BLaER1 (cell line): ENCODE data around the gene CAPN1.

Experiments
- H3K27ac ChIP-seq: shearing (Covaris generic); formaldehyde crosslinking; 2 replicates; pipeline ENCODE4 v1.8.1; 2022
- H3K27me3 ChIP-seq: shearing (Covaris generic); formaldehyde crosslinking; 2 replicates; pipeline ENCODE4 v1.8.1; 2022
- H3K36me3 ChIP-seq: shearing (Covaris generic); formaldehyde crosslinking; 2 replicates; pipeline ENCODE4 v1.8.1; 2022
- H3K4me1 ChIP-seq: shearing (Covaris generic); formaldehyde crosslinking; 2 replicates; pipeline ENCODE4 v1.8.1; 2022
- H3K4me2 ChIP-seq: shearing (Covaris generic); formaldehyde crosslinking; 2 replicates; pipeline ENCODE4 v1.8.1; 2022
- H3K4me3 ChIP-seq: shearing (Covaris generic); formaldehyde crosslinking; 2 replicates; pipeline ENCODE4 v1.8.1; 2022
- H3K9ac ChIP-seq: shearing (Covaris generic); formaldehyde crosslinking; 2 replicates; pipeline ENCODE4 v1.8.1; 2022
- H3K9me3 ChIP-seq: shearing (Covaris generic); formaldehyde crosslinking; 2 replicates; pipeline ENCODE4 v1.8.1; 2022
- H4K20me1 ChIP-seq: shearing (Covaris generic); formaldehyde crosslinking; 2 replicates; pipeline ENCODE4 v1.8.1; 2022
- Cebpa-rat ChIP-seq: shearing (Covaris generic); IDR thresholded peaks from 2 replicates; pipeline ENCODE4 v1.8.1; 2022

CAPN1 gene

GRCh38 chr11:65188486-65188885 lies 6.8 kb downstream of the CAPN1 start:
- H3K9ac ChIP-seq: no peak overlapping the region
- TF ChIP-seq Cebpa-rat: no peak
- H3K4me2 ChIP-seq: no peak overlapping the region
- H3K27me3 ChIP-seq: no peaks in the 10 kb centered on the region
- H3K9me3 ChIP-seq: no peaks in the 10 kb centered on the region
- H3K4me1 ChIP-seq: peaks cover 11% of the 10 kb centered on the region
- H3K36me3 ChIP-seq: peaks cover 97% of the 10 kb centered on the region
- H4K20me1 ChIP-seq: peaks cover 38% of the 10 kb centered on the region
- H3K27ac ChIP-seq: no peak overlapping the region
- no peak overlapping the region for H3K4me3 ChIP-seq

DNA sequence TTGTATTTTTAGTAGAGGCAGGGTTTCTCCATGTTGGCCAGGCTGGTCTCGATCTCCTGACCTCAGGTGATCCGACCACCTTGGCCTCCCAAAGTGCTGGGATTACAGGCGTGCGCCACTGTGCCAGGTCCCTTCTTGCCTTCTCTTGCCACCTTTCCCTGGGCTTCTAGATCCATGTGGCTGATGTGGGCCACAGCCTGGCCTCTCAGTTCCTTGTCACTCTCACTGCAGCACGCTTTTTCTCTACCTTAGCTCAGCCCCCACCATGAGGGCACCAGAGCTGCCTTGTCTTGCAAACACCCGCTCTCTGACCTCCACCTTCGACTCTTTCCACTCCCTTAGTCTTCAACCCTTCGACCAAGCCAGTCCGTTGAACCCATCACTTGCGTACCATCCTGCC lies 7.5 kb downstream of the CAPN1 start:
- Histone ChIP-seq H3K4me1 (peaks cover 5% of the 10 kb centered on the region; the same call in 1 of the 2 replicates), H4K20me1 (peaks cover 32% of the 10 kb centered on the region), H3K36me3 (peaks cover 97% of the 10 kb centered on the region), H3K27ac (no peak overlapping the region), H3K27me3 (no peaks in the 10 kb centered on the region), H3K4me3 (no peak overlapping the region), H3K9ac (no peak overlapping the region), H3K4me2 (no peak overlapping the region), H3K9me3 (0 out of 2 replicates have a peak, but pooled peaks cover 4% of the 10 kb centered on the region)
- TF ChIP-seq Cebpa-rat: no peak

DNA sequence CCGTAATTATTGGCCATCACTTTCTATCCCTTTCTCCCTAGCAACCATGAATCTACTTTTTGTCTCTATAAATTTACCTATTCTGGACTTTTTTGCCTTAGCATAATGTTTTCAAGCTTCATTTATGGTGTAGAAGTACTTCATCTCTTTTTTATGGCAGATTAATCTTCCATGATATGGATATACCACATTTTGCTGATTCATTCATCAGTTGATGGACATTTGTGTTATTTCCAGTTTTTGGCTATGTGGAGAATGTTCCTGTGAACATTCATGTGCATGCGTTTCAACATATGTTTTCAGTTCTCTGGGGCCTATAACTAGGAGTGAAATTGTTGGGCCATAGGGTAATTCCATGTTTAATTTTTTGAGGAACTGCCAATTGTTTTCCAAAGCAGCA lies 12.8 kb downstream of the CAPN1 start:
- peaks cover 86% of the 10 kb centered on the region for H3K36me3 ChIP-seq
- TF ChIP-seq Cebpa-rat: no peak
- H3K4me3 ChIP-seq: no peak overlapping the region

DNA sequence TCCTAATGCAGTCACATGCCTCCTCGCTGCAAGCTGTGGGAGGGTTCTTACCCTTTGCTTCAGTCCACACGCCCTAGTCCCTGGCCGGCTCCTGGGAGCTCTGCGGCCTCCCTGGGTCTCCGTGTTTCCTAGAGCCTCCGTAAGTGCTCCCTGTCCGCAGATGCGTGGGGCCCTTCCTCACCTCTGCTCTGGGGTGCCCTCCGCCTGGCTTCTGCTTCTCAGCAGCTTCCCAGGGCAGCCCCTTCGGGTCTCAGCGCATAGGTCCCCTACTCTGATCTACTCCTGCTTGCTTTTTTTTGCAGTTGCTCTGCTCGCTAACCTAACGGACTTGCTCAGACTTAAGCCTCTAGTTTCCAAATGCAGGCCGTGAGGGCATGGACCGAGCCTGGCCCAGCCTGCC lies 22.4 kb downstream of the CAPN1 start:
- Histone ChIP-seq H3K9me3 (no peaks in the 10 kb centered on the region), H3K4me3 (no peak overlapping the region), H3K4me1 (peaks cover 25% of the 10 kb centered on the region), H3K9ac (no peak overlapping the region), H3K4me2 (no peak overlapping the region), H4K20me1 (peaks cover 15% of the 10 kb centered on the region; the same call in 1 of the 2 replicates), H3K27me3 (no peaks in the 10 kb centered on the region), H3K36me3 (peaks cover 95% of the 10 kb centered on the region), H3K27ac (no peak overlapping the region)
- TF ChIP-seq Cebpa-rat: no peak

More for the DNA sequence above, 12.8 kb downstream of the CAPN1 start:
- H3K27ac ChIP-seq: no peak overlapping the region
- H3K27me3 ChIP-seq: no peaks in the 10 kb centered on the region
- H3K9ac ChIP-seq: no peak overlapping the region
- H3K4me1 ChIP-seq: no peaks in the 10 kb centered on the region; the same call in 1 of the 2 replicates
- no peak overlapping the region for H3K4me2 ChIP-seq
- 0 out of 2 replicates have a peak, but pooled peaks cover 6% of the 10 kb centered on the region for H3K9me3 ChIP-seq
- 0 out of 2 replicates have a peak, but pooled peaks cover 5% of the 10 kb centered on the region for H4K20me1 ChIP-seq

- Histone ChIP-seq H3K9me3 (no peaks in the 10 kb centered on the region), H3K4me2 (no peak overlapping the region), H3K4me3 (no peak overlapping the region), H3K27me3 (no peaks in the 10 kb centered on the region), H3K36me3 (peaks cover 95% of the 10 kb centered on the region), H4K20me1 (peaks cover 15% of the 10 kb centered on the region; the same call in 1 of the 2 replicates), H3K9ac (0 out of 2 replicates have a peak overlapping the region, but pooled peaks have one; percentile 10), H3K4me1 (peaks cover 33% of the 10 kb centered on the region), H3K27ac (0 out of 2 replicates have a peak overlapping the region, but pooled peaks have one; percentile 13)
- no peak for TF ChIP-seq Cebpa-rat
Observed at GRCh38 chr11:65204646-65205601, 23.2 kb downstream of the CAPN1 start.

- Histone ChIP-seq H3K4me2 (no peak overlapping the region), H3K4me1 (peaks cover 27% of the 10 kb centered on the region), H3K9ac (0 out of 2 replicates have a peak overlapping the region, but pooled peaks have one; percentile 10), H4K20me1 (peaks cover 15% of the 10 kb centered on the region; the same call in 1 of the 2 replicates), H3K27me3 (no peaks in the 10 kb centered on the region), H3K9me3 (no peaks in the 10 kb centered on the region), H3K36me3 (peaks cover 95% of the 10 kb centered on the region), H3K27ac (0 out of 2 replicates have a peak overlapping the region, but pooled peaks have one; percentile 13), H3K4me3 (no peak overlapping the region)
- TF ChIP-seq Cebpa-rat: no peak
Observed at GRCh38 chr11:65205602-65205967, 23.9 kb downstream of the CAPN1 start.

DNA sequence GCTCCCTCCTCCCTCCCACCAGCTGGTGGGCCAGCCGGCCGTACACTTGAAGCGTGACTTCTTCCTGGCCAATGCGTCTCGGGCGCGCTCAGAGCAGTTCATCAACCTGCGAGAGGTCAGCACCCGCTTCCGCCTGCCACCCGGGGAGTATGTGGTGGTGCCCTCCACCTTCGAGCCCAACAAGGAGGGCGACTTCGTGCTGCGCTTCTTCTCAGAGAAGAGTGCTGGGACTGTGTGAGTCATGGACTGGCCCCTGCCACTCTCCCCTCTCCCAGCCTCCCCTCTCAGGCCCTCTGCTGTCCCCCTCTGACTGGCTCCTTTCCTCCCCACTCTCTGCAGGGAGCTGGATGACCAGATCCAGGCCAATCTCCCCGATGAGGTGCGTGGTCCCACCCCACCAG lies 24.7 kb downstream of the CAPN1 start:
- Histone ChIP-seq H3K9me3 (no peaks in the 10 kb centered on the region), H3K4me1 (peaks cover 19% of the 10 kb centered on the region), H3K4me2 (no peak overlapping the region), H3K4me3 (no peak overlapping the region), H3K27ac (no peak overlapping the region), H3K9ac (no peak overlapping the region), H4K20me1 (peaks cover 15% of the 10 kb centered on the region; the same call in 1 of the 2 replicates), H3K36me3 (peaks cover 98% of the 10 kb centered on the region), H3K27me3 (no peaks in the 10 kb centered on the region)
- TF ChIP-seq Cebpa-rat: no peak

GRCh38 chr11:65206901-65207300 lies 25.2 kb downstream of the CAPN1 start:
- Histone ChIP-seq H3K27me3 (no peaks in the 10 kb centered on the region), H3K36me3 (peaks cover 100% of the 10 kb centered on the region), H3K4me1 (peaks cover 23% of the 10 kb centered on the region), H3K9ac (no peak overlapping the region), H3K9me3 (no peaks in the 10 kb centered on the region), H3K27ac (no peak overlapping the region), H3K4me2 (no peak overlapping the region), H4K20me1 (peaks cover 15% of the 10 kb centered on the region; the same call in 1 of the 2 replicates), H3K4me3 (no peak overlapping the region)
- no peak for TF ChIP-seq Cebpa-rat

- no peaks in the 10 kb centered on the region for H3K9me3 ChIP-seq
- H3K27ac ChIP-seq: 0 out of 2 replicates have a peak overlapping the region, but pooled peaks have one; percentile 43
- H3K4me3 ChIP-seq: no peak overlapping the region
- H3K9ac ChIP-seq: peak overlapping the region; percentile 55; the same call in 1 of the 2 replicates
- no peaks in the 10 kb centered on the region for H3K27me3 ChIP-seq
- peaks cover 91% of the 10 kb centered on the region for H3K36me3 ChIP-seq
- TF ChIP-seq Cebpa-rat: no peak
- H4K20me1 ChIP-seq: peaks cover 15% of the 10 kb centered on the region; the same call in 1 of the 2 replicates
- 0 out of 2 replicates have a peak overlapping the region, but pooled peaks have one; percentile 17 for H3K4me2 ChIP-seq
- peaks cover 35% of the 10 kb centered on the region for H3K4me1 ChIP-seq
Observed at GRCh38 chr11:65207918-65208784, 26.4 kb downstream of the CAPN1 start.
